Measurements from ENCODE around the gene EGFL6.

DNA sequence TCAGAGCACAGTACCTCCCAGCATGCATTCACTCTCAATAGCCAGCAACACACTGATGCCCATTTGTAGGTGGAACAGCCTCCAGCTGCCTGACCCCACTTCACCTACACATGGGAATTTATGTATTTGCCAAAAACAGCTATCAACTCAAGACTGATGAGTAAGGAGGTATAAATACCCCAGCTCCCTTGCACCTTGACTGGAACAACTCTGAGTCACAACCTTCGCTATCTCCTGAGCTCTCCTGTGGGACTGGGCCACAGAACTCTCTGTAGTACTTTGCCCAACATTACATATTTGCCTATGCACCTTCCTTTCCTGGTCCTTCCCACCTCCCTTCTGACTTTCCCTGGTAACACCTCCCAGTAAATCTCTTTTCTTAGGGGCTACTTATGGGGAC is 16.5 kb upstream of the EGFL6 start:
- TF ChIP-seq CTCF (IDR thresholded peaks at IDR 0.05; ENCODE audit: low read depth, low read length) (no peak), POLR2A (IDR thresholded peaks at IDR 0.05; ENCODE audit: extremely low read depth, insufficient read length) (no peak)
- TF ChIP-seq, protein P1, sequence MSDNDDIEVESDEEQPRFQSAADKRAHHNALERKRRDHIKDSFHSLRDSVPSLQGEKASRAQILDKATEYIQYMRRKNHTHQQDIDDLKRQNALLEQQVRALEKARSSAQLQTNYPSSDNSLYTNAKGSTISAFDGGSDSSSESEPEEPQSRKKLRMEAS (IDR thresholded peaks at IDR 0.05; ENCODE audit: low read depth, low read length) = no peak
